Small intestine (tissue), 7 donors: ENCODE data around the gene EQTN. TPM values are rescaled to one million over a fixed set of nuclear protein-coding genes. Genes with fewer than 3 reads are reported as not detected.

Experiments used
- DNase-seq, 2 donors: peaks; one replicate each; pipeline versions ENCODE4 v3.0.0 to v3.0.0-alpha.2; 2013
- FAIRE-seq: peaks from 2 replicates; lab custom pipeline; 2012; peaks lifted over from hg19 to GRCh38; lab: Jason Lieb, UNC
- H3K27ac ChIP-seq, 3 donors: one replicate each; pipeline ENCODE4 v1.5.1; 2013; ENCODE audit warnings: low read length in 2 of 3, mild to moderate bottlenecking in 2 of 3, control low read depth in 1 of 3, inconsistent platforms in 1 of 3, low read depth in 1 of 3, moderate library complexity in 1 of 3
- H3K27me3 ChIP-seq, 3 donors: one replicate each; pipeline ENCODE4 v1.6.1; 2013; ENCODE audit warnings: low read length in 3 of 3, inconsistent platforms in 1 of 3; ENCODE audit not compliant: control insufficient read depth in 3 of 3, insufficient read depth in 3 of 3
- H3K36me3 ChIP-seq, 3 donors: one replicate each; pipeline ENCODE4 v1.6.1; 2013; ENCODE audit warnings: low read length in 3 of 3, inconsistent platforms in 1 of 3, low read depth in 1 of 3, mild to moderate bottlenecking in 1 of 3, moderate library complexity in 1 of 3; ENCODE audit not compliant: control insufficient read depth in 3 of 3, insufficient read depth in 2 of 3
- H3K4me1 ChIP-seq, 3 donors: one replicate each; pipeline ENCODE4 v1.6.1; 2013; ENCODE audit warnings: low read length in 2 of 3, inconsistent platforms in 1 of 3, low read depth in 1 of 3, mild to moderate bottlenecking in 1 of 3, moderate library complexity in 1 of 3; ENCODE audit not compliant: control insufficient read depth in 3 of 3, insufficient read depth in 2 of 3
- H3K4me3 ChIP-seq, 3 donors: one replicate each; pipeline ENCODE4 v1.5.1; 2013; ENCODE audit warnings: low read length in 3 of 3, control low read depth in 1 of 3, inconsistent platforms in 1 of 3, low read depth in 1 of 3, mild to moderate bottlenecking in 1 of 3, moderate library complexity in 1 of 3
- H3K9me3 ChIP-seq, 2 donors: one replicate each; pipeline ENCODE4 v1.6.1; 2013; ENCODE audit warnings: low read depth in 1 of 2, low read length in 1 of 2; ENCODE audit not compliant: control insufficient read depth in 2 of 2, insufficient read depth in 1 of 2
- WGBS, 3 donors: extraction: QIAGEN DNeasy Blood & Tissue Kit; methylation state at CpG; one replicate each; pipeline ENCODE4 v1.1.7; 2013; 5-methylcytosine and 5-hydroxymethylcytosine counted together
- polyA plus RNA-seq, 4 donors: library from polyadenylated mRNA; stranded (reverse) in 3 of 4; unstranded in 1 of 4; fragments of 200-250 nt in 3 of 4; fragments of 120-200 nt in 1 of 4; gene quantifications; one replicate each; pipeline versions ENCODE4 v1.2.1 to v1.2.3, GENCODE V29; 2013
- donor health status: healthy with polysubstance abuse.
- donor health status: control.
- donor health status: control.
- donor health status: Bipolar disorder and iron deficiency.
- donor health status: healthy.

EQTN gene
- polyA plus RNA-seq, 4 donors, result 0.10 to 0.30 TPM; not detected in 2

- peaks cover 0 to 32% (median 10%) of the 10 kb centered on the region in 3 donors for H3K36me3 ChIP-seq
- 86 to 88% (median 86%) methylated on average over 3 of the region's 3 CpGs for WGBS, 3 donors
- no peak for FAIRE-seq
Observed at GRCh38 chr9:27328483-27328882, 31.5 kb upstream of the EQTN start.

GRCh38 chr9:27311184-27311583, 14.2 kb upstream of the EQTN start:
- DNase-seq (no peak), FAIRE-seq (no peak)
- Histone ChIP-seq H3K4me1 (no peaks in the 10 kb centered on the region), H3K36me3 (no peaks in the 10 kb centered on the region), H3K9me3 (no peaks in the 10 kb centered on the region), H3K27me3 (no peaks in the 10 kb centered on the region), H3K4me3 (no peak overlapping the region), H3K27ac (no peak overlapping the region)
- 88 to 93% (median 91%) methylated on average over 2 of the region's 2 CpGs for WGBS, 3 donors

More at GRCh38 chr9:27328483-27328882, 31.5 kb upstream of the EQTN start:
- no peak overlapping the region for H3K27ac ChIP-seq
- no peaks in the 10 kb centered on the region for H3K27me3 ChIP-seq
- peaks cover 0 to 3% (median 0%) of the 10 kb centered on the region in 3 donors for H3K4me1 ChIP-seq
- H3K4me3 ChIP-seq, result no peak overlapping the region
- no peak for DNase-seq
- peaks cover 0 to 17% of the 10 kb centered on the region in 2 donors for H3K9me3 ChIP-seq

GRCh38 chr9:27310582-27310981, 13.6 kb upstream of the EQTN start:
- peaks cover 0 to 4% of the 10 kb centered on the region in 2 donors for H3K9me3 ChIP-seq
- no peaks in the 10 kb centered on the region for H3K4me1 ChIP-seq
- DNase-seq (no peak), FAIRE-seq (no peak)
- H3K4me3 ChIP-seq, result no peak overlapping the region
- H3K27me3 ChIP-seq, result no peaks in the 10 kb centered on the region
- H3K36me3 ChIP-seq, result no peaks in the 10 kb centered on the region
- no peak overlapping the region for H3K27ac ChIP-seq
- 74 to 83% (median 75%) methylated on average over 2 of the region's 2 CpGs for WGBS, 3 donors

GRCh38 chr9:27308691-27309390, 11.9 kb upstream of the EQTN start:
- Histone ChIP-seq H3K9me3 (peaks cover 0 to 7% of the 10 kb centered on the region in 2 donors), H3K36me3 (no peaks in the 10 kb centered on the region), H3K27ac (no peak overlapping the region), H3K4me3 (no peak overlapping the region), H3K4me1 (no peaks in the 10 kb centered on the region), H3K27me3 (no peaks in the 10 kb centered on the region)
- no peak for FAIRE-seq
- no peak for DNase-seq
- 82 to 87% (median 84%) methylated on average over 4 of the region's 4 CpGs for WGBS, 3 donors

- Histone ChIP-seq H3K36me3 (no peaks in the 10 kb centered on the region), H3K9me3 (peaks cover 0 to 7% of the 10 kb centered on the region in 2 donors), H3K4me1 (no peaks in the 10 kb centered on the region), H3K27me3 (no peaks in the 10 kb centered on the region), H3K27ac (no peak overlapping the region), H3K4me3 (no peak overlapping the region)
- DNase-seq (no peak), FAIRE-seq (no peak)
- 76 to 92% (median 86%) methylated on average over 1 of the region's 1 CpG for WGBS, 3 donors
Observed at GRCh38 chr9:27304521-27304920, 7.6 kb upstream of the EQTN start.

GRCh38 chr9:27303219-27303618, 6.3 kb upstream of the EQTN start:
- 46 to 66% (median 51%) methylated on average over 4 to 6 of the region's 6 CpGs for WGBS, 3 donors
- DNase-seq (no peak), FAIRE-seq (no peak)
- Histone ChIP-seq H3K36me3 (no peaks in the 10 kb centered on the region), H3K9me3 (peaks cover 0 to 7% of the 10 kb centered on the region in 2 donors), H3K4me1 (no peaks in the 10 kb centered on the region), H3K4me3 (no peak overlapping the region), H3K27me3 (no peaks in the 10 kb centered on the region), H3K27ac (no peak overlapping the region)

- Histone ChIP-seq H3K36me3 (no peaks in the 10 kb centered on the region), H3K27ac (no peak overlapping the region), H3K9me3 (no peaks in the 10 kb centered on the region), H3K4me3 (no peak overlapping the region), H3K27me3 (no peaks in the 10 kb centered on the region), H3K4me1 (no peaks in the 10 kb centered on the region)
- FAIRE-seq (no peak), DNase-seq (no peak)
- 66 to 68% (median 66%) methylated on average over 2 of the region's 2 CpGs for WGBS, 3 donors
Observed at GRCh38 chr9:27293996-27294395, 3.0 kb downstream of the EQTN start.

GRCh38 chr9:27292659-27293405, 4.1 kb downstream of the EQTN start:
- DNase-seq, result no peak
- Histone ChIP-seq H3K27me3 (no peaks in the 10 kb centered on the region), H3K27ac (no peak overlapping the region), H3K4me3 (no peak overlapping the region), H3K4me1 (no peaks in the 10 kb centered on the region), H3K36me3 (no peaks in the 10 kb centered on the region), H3K9me3 (no peaks in the 10 kb centered on the region)
- FAIRE-seq, result no peak
- 73 to 90% (median 87%) methylated on average over 7 of the region's 7 CpGs for WGBS, 3 donors
